ENCODE results near the gene RNF224. TPM values are rescaled to one million over a fixed set of nuclear protein-coding genes. Genes with fewer than 3 reads are reported as not detected.

Gene RNF224
- total and polyA plus RNA-seq, 2 experiments from 2014 or later: 0.63 TPM; not detected in 1

GRCh38 chr9:137234758-137235423, 7.6 kb downstream of the RNF224 start (continued):
- no peak for TF ChIP-seq POLR2AphosphoS5 (IDR thresholded peaks at IDR 0.05; ENCODE audit: low read depth)
- TF ChIP-seq JUNB (IDR thresholded peaks at IDR 0.05; ENCODE audit: unreplicated experiment): no peak
- TF ChIP-seq STAT1 (IDR thresholded peaks at IDR 0.05; ENCODE audit: unreplicated experiment): no peak
- TF ChIP-seq ZNF114 (CRISPR knock-in tag; IDR thresholded peaks at IDR 0.05): no peak
- TF ChIP-seq EZH2phosphoT487 (IDR thresholded peaks at IDR 0.05; ENCODE audit: unreplicated experiment): no peak
- no peak for TF ChIP-seq NANOG (IDR thresholded peaks at IDR 0.05; ENCODE audit: borderline replicate concordance)
- TF ChIP-seq CTCF (conservative IDR thresholded peaks at IDR 0.05; ENCODE audit: low read depth in 2 of 2): no peak
- TF ChIP-seq ZNF331 (CRISPR knock-in tag; IDR thresholded peaks at IDR 0.05; ENCODE audit: low read depth): no peak
- no peak for TF ChIP-seq EZH2 (IDR thresholded peaks at IDR 0.05; ENCODE audit: low read depth, unreplicated experiment)

- no peaks in the 10 kb centered on the region; the same call in 1 of the 2 replicates for H4K20me1 ChIP-seq (replicated peaks; ENCODE audit: insufficient read depth)
- no peaks in the 10 kb centered on the region for H3K27me3 ChIP-seq (ENCODE audit: insufficient read depth)
- H3K27ac Mint-ChIP-seq: no peak overlapping the region
- peaks cover 18% of the 10 kb centered on the region for H3K4me1 Mint-ChIP-seq
- H3F3A ChIP-seq (replicated peaks; ENCODE audit: low read depth): 0 out of 2 replicates have a peak, but pooled peaks cover 3% of the 10 kb centered on the region
- H3K4me3 Mint-ChIP-seq: no peak overlapping the region
- H3K36me3 ChIP-seq (ENCODE audit: insufficient read depth): no peaks in the 10 kb centered on the region
- no peak overlapping the region; the same call in 1 of the 2 replicates for H3K4me3 ChIP-seq
- H3K36me3 Mint-ChIP-seq (ENCODE audit: low read depth): peaks cover 3% of the 10 kb centered on the region; the same call in 1 of the 3 replicates
- no peak overlapping the region; the same call in 1 of the 2 replicates for H3K4me2 ChIP-seq
- no peak overlapping the region for H2AFZ ChIP-seq
- peak; percentile 22 to 43; a peak in 3 of 4 replicates for TF ChIP-seq CTCF (conservative IDR thresholded peaks at IDR 0.05; ENCODE audit: low read depth in 2 of 2)
- no peak for TF ChIP-seq NANOG (IDR thresholded peaks at IDR 0.05; ENCODE audit: borderline replicate concordance)
- no peak for TF ChIP-seq STAT1 (IDR thresholded peaks at IDR 0.05; ENCODE audit: unreplicated experiment)
- H3K79me2 ChIP-seq (replicated peaks; ENCODE audit: insufficient read depth): peaks cover 15% of the 10 kb centered on the region
- no peak overlapping the region for H3K27ac ChIP-seq (ENCODE audit: low read depth)
- no peaks in the 10 kb centered on the region for H3K9me2 ChIP-seq (ENCODE audit: insufficient read depth)
- no peaks in the 10 kb centered on the region for H3K9me3 Mint-ChIP-seq
- peaks cover 13% of the 10 kb centered on the region; the same call in 1 of the 2 replicates for H3K4me1 ChIP-seq (ENCODE audit: insufficient read depth)
- DNase-seq (ENCODE audit: low spot score) (peak; percentile 66), ATAC-seq (peak; percentile 17)
- H3K27me3 Mint-ChIP-seq (ENCODE audit: insufficient read depth, low read depth, poor library complexity): peaks cover 10% of the 10 kb centered on the region
Observed at GRCh38 chr9:137235424-137236237, 8.3 kb downstream of the RNF224 start.
